NCI-H526 treated with DMSO at 0.1 percent for 48 hours (cell line): ENCODE results near the gene EPB41L1.

Source experiments
- DNase-seq: peaks from one replicate; lab custom pipeline; 2025; lab: John Stamatoyannopoulos, UW

EPB41L1 gene

GRCh38 chr20:36261389-36262105, 107.0 kb downstream of the EPB41L1 start:
- no peak for DNase-seq

DNA sequence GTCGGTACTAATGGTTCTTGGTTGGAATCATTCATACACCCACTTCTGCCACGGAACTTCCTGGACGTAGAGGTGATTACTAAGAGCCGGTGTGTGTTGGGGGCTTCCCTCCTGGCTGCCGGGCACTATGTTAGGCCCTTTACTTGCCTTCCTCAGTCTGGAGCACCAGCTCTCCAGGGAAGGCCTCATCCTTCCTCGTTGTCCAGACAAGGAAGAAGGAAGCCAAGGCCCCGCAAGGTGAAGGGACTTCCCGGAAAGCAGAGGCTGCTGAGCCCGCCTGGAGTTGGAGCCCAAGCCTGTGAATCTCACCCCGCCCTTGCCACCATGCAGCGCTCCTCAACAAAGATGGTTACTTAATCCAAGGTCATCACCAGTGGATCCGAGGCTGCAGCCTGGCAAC, 107.9 kb downstream of the EPB41L1 start:
- no peak for DNase-seq

GRCh38 chr20:36264426-36265246, 110.1 kb downstream of the EPB41L1 start:
- DNase-seq = no peak

- DNase-seq = no peak
Measured at GRCh38 chr20:36266189-36266588, 111.6 kb downstream of the EPB41L1 start.

DNA sequence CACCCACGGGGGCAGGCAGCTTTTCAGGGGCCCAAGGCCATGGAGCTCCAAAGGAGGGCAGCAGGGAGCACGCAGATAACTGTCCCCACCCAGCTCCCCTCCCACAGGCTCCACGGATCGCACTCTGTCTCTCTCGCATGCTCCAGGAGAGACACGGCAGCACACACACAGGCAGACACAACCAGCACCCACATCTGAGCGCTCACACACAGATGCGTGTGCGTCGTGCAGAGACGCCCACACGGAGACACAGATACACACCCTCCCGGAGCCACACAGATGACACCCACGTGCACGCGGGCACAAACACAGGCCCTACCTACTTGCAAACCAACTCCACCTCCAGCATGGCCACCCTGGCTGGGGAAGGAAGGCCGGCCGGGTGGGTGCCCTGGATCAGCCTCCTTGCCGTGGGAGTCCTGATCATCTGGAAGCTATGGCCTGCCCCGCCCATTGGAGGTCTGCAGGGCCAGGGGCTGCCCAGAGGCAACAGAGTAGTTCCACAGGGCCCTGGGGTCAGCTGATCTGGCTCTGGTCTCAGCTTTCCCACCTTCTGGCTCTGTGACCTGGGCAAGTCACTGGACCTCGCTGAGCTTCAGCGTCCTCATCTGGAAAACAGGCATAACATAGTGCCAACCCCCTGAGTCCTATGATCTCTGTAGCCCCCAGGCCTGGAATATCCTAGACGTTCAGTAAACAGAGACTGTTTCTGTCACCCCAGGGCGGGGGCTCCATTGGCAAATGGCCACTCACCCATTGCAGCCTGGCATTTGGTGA, 113.3 kb downstream of the EPB41L1 start:
- DNase-seq = no peak

- DNase-seq = no peak
Measured at GRCh38 chr20:36268440-36269342, 114.2 kb downstream of the EPB41L1 start.

GRCh38 chr20:36269507-36269906, 115.0 kb downstream of the EPB41L1 start:
- no peak for DNase-seq

- DNase-seq = no peak
Measured at GRCh38 chr20:36270744-36271638, 116.5 kb downstream of the EPB41L1 start.

DNA sequence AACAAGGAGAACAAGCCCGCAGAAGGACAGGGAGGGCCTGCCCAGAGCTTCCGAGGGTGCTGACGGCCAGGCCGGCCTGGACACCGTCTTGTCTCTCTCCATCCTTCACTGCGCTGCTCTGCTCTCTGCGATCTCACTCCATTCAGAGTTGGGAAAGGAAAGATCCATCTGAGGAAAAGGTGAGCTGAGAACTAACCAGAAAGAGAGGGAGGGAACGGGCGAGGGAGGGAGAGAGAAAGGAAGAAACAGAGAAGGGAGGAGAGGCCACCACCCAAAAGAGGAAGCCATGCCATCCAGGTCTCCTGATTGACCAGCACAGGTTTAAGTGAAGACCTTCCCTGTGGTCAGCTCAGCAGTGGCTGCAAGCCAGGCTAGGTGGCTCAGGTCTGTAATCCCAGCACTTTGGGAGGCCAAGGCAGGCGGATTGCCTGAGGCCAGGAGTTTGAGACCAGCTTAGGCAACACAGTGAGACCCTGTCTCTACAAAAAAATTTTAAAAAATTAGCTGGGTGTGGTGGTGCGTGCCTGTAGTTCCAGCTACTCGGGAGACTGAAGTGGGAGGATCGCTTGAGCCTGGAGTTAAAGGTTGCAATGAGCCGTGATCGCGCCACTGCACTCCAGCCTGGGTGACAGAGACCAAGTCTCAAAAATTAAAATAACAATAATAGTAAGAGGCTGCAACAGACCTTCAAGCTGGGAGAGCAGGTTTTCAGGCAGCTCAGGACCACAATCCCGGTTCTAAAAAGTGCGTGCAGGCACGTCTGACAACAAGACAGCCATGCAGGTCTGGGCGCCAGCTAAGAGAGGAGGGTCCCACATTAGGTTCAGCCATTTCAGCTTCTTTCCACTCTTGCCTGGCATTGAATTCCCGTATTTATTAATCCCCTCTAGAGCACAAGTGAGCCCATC, 117.4 kb downstream of the EPB41L1 start:
- DNase-seq = no peak

DNA sequence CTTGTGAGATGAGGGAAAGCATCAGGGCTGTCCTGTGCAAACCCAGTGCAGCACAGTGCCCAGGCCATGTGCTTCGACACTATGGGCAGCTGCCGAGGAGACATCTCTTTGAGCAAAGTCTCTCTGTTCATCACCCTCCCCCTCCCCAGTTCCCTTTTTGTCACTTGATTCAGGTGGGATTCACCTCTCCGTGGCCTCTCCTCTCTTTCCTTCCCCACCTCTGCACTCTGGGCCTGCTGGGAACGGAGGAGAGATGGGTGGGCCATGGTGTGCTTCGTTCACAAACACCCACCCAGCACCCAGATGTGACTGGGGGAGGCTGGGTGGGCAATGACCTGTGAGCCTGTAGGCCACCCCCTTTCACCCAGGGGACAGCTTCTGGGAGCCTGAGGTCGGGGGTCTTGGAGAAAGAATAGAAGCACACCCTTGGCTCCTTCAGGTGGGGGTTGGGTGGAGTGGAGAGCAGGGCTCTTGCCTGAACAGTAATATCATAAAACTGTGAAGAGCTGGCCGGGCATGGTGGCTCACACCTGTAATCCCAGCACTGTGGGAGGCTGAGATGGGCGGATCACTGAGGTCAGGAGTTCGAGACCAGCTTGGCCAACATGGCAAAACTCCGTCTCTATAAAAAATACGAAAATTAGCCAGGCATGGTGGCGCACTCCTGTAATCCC, 118.1 kb downstream of the EPB41L1 start:
- DNase-seq = no peak

GRCh38 chr20:36273414-36274180, 119.1 kb downstream of the EPB41L1 start:
- DNase-seq = no peak

GRCh38 chr20:36274181-36274841, 119.8 kb downstream of the EPB41L1 start:
- DNase-seq = no peak

DNA sequence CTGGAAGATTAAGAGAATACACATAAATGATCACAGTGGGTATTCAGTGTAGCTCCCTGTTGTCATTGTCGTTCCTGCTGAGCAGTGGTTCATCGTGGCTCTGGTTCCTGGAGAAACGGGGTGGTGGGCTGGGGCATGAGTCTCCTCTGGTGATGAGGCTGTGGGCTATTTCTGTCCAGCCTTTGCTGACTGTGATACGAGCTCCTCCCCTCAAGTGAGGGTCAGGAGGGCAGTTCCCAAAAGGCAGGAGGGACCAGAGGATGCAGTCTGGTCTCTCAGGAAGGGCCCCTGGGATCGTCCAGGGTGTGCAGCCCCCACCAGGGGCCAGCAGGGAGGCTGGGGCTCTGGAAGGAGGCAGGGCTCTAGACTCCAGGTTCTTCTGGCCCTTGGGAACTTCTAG, 120.5 kb downstream of the EPB41L1 start:
- no peak for DNase-seq

- DNase-seq = no peak
Measured at GRCh38 chr20:36275441-36276189, 121.1 kb downstream of the EPB41L1 start.

GRCh38 chr20:36277546-36277945, 123.0 kb downstream of the EPB41L1 start:
- DNase-seq = no peak

- DNase-seq = no peak
Measured at GRCh38 chr20:36279362-36279761, 124.8 kb downstream of the EPB41L1 start.

DNA sequence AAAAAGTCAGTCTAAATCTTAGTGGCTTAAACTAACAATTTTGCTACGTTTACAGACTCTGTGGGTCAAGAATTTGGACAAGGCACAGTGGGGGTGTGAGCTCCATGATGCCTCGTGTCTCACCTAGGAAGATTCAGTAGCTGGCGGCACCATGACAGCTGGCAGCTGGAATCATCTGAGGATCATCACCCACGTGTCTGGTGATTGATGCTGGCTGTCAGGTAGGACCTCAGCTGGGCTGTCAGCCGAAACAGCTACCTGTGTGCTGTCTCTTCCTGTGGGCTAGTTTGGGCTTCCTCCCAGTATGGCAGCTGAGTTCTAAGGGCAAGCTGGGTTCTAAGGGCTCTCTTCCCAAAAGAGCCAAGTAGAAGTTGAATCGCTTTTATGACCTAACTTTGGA, 125.2 kb downstream of the EPB41L1 start:
- no peak for DNase-seq
